Measurements from ENCODE around the gene MROH2B. TPM values are rescaled to one million over a fixed set of nuclear protein-coding genes. Genes with fewer than 3 reads are reported as not detected.

MROH2B gene
- total RNA-seq, 1 donor from 2014 or later, result not detected

DNA sequence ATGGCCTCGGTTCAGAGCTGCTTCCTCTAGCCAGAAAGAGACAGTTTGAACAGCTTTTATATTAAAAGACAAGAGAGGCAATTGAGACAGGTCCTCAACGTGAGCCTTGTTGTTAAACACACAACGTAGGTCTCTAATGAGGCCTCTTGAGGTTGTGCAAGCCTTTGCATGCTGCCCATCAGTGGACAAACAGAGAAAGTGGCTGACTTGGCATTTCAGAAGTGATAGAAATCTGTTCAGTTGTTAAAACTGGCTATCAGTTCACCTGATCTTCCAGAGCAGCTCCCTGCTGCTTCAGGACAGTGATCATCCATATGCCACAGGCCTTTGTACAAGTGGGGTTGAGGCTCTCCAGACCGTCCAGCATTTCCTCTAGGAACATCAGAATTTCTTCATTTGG is 58.8 kb downstream of the MROH2B start:
- Histone ChIP-seq H3K36me3 (no peaks in the 10 kb centered on the region), H4K20me1 (ENCODE audit: low read depth) (no peaks in the 10 kb centered on the region), H3K27ac (no peak overlapping the region), H3K4me2 (no peak overlapping the region), H3K27me3 (no peaks in the 10 kb centered on the region), H3K9ac (no peak overlapping the region), H3F3A (ENCODE audit: low read depth) (no peaks in the 10 kb centered on the region), H3K79me2 (ENCODE audit: low read depth) (no peaks in the 10 kb centered on the region), H2AFZ (replicated peaks) (no peak overlapping the region), H3K4me1 (no peaks in the 10 kb centered on the region), H3K9me3 (ENCODE audit: low read depth) (no peaks in the 10 kb centered on the region), H3K4me3 (no peak overlapping the region)
- no peak overlapping the region for H3K27ac Mint-ChIP-seq
- no peaks in the 10 kb centered on the region for H3K4me1 Mint-ChIP-seq
- DNase-seq (ENCODE audit: low spot score), result no peak
- H3K9me3 Mint-ChIP-seq, result no peaks in the 10 kb centered on the region
- no peaks in the 10 kb centered on the region for H3K27me3 Mint-ChIP-seq (ENCODE audit: insufficient read depth, low read depth)
- H3K36me3 Mint-ChIP-seq, result no peaks in the 10 kb centered on the region
- no peak for TF ChIP-seq EZH2phosphoT487 (IDR thresholded peaks at IDR 0.05)
- TF ChIP-seq, protein P1, sequence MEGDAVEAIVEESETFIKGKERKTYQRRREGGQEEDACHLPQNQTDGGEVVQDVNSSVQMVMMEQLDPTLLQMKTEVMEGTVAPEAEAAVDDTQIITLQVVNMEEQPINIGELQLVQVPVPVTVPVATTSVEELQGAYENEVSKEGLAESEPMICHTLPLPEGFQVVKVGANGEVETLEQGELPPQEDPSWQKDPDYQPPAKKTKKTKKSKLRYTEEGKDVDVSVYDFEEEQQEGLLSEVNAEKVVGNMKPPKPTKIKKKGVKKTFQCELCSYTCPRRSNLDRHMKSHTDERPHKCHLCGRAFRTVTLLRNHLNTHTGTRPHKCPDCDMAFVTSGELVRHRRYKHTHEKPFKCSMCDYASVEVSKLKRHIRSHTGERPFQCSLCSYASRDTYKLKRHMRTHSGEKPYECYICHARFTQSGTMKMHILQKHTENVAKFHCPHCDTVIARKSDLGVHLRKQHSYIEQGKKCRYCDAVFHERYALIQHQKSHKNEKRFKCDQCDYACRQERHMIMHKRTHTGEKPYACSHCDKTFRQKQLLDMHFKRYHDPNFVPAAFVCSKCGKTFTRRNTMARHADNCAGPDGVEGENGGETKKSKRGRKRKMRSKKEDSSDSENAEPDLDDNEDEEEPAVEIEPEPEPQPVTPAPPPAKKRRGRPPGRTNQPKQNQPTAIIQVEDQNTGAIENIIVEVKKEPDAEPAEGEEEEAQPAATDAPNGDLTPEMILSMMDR (IDR thresholded peaks at IDR 0.05), result no peak
- TF ChIP-seq EZH2 (IDR thresholded peaks at IDR 0.05), result no peak
- H3K4me3 Mint-ChIP-seq, result no peak overlapping the region

DNA sequence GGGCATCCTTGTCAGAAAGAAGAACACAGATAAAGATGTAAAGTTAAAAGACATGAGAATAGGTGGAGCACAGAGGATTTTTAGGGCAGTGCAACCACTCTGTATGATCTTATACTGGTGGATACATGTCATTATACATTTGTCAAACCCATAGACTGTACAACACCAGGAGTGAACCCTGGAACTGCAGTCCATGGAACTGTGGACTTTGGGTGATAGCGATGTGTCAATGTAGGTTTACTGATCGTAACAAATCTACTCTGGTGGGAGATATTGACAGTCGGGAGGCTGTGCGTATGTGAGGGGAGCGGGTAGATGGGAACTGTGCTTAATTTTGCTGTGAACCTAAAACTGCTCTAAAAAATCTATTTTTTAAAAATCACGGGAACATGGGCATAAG is 60.6 kb downstream of the MROH2B start:
- H3K36me3 ChIP-seq, result no peaks in the 10 kb centered on the region
- H3K4me3 ChIP-seq, result no peak overlapping the region
- no peaks in the 10 kb centered on the region for H3K27me3 ChIP-seq
- no peaks in the 10 kb centered on the region for H3K9me3 ChIP-seq (ENCODE audit: low read depth)
- H3K27ac ChIP-seq, result no peak overlapping the region
- no peaks in the 10 kb centered on the region for H3K27me3 Mint-ChIP-seq (ENCODE audit: insufficient read depth, low read depth)
- no peaks in the 10 kb centered on the region for H3K4me1 Mint-ChIP-seq
- H3K4me3 Mint-ChIP-seq, result no peak overlapping the region
- no peak overlapping the region for H3K4me2 ChIP-seq
- H3K27ac Mint-ChIP-seq, result no peak overlapping the region
- H3K4me1 ChIP-seq, result no peaks in the 10 kb centered on the region
- no peaks in the 10 kb centered on the region for H3K79me2 ChIP-seq (ENCODE audit: low read depth)
- H2AFZ ChIP-seq (replicated peaks), result no peak overlapping the region
- TF ChIP-seq EZH2phosphoT487 (IDR thresholded peaks at IDR 0.05) (no peak), EZH2 (IDR thresholded peaks at IDR 0.05) (no peak)
- TF ChIP-seq, protein P1 (IDR thresholded peaks at IDR 0.05), result no peak
- H3F3A ChIP-seq (ENCODE audit: low read depth), result no peaks in the 10 kb centered on the region
- no peaks in the 10 kb centered on the region for H3K36me3 Mint-ChIP-seq
- H3K9me3 Mint-ChIP-seq, result no peaks in the 10 kb centered on the region
- H3K9ac ChIP-seq, result no peak overlapping the region
- no peak for DNase-seq (ENCODE audit: low spot score)
- H4K20me1 ChIP-seq (ENCODE audit: low read depth), result no peaks in the 10 kb centered on the region

DNA sequence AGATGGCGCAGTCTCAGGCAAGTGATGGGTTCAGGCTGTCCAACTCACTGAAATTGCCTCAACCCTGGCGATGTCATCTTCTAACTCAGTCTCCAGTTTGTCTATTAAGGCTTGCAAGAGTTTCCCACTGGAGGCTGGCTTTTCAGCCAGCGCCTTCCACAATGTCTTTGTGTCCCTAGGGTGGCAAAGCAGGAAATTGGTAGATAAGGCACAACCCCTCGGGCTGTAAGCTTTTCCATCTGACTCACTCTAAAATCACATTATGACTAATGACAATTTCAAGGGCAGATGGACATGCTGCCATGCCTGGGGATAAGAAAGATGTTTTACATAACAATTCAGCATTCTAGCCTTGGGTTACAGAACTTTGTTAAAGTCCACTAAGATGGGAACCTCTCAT is 61.9 kb downstream of the MROH2B start:
- no peak overlapping the region for H3K27ac Mint-ChIP-seq

More for the DNA sequence above, 61.9 kb downstream of the MROH2B start:
- no peak overlapping the region for H3K9ac ChIP-seq
- no peaks in the 10 kb centered on the region for H3K9me3 Mint-ChIP-seq
- no peak overlapping the region for H3K4me3 ChIP-seq
- no peaks in the 10 kb centered on the region for H4K20me1 ChIP-seq (ENCODE audit: low read depth)
- H3K36me3 ChIP-seq, result no peaks in the 10 kb centered on the region
- no peaks in the 10 kb centered on the region for H3K27me3 Mint-ChIP-seq (ENCODE audit: insufficient read depth, low read depth)
- H3K4me1 ChIP-seq, result no peaks in the 10 kb centered on the region
- no peak for DNase-seq (ENCODE audit: low spot score)
- no peaks in the 10 kb centered on the region for H3F3A ChIP-seq (ENCODE audit: low read depth)
- no peaks in the 10 kb centered on the region for H3K9me3 ChIP-seq (ENCODE audit: low read depth)
- H3K4me1 Mint-ChIP-seq, result no peaks in the 10 kb centered on the region
- no peak overlapping the region for H2AFZ ChIP-seq (replicated peaks)
- TF ChIP-seq, protein P1 (IDR thresholded peaks at IDR 0.05), result no peak
- no peak for TF ChIP-seq EZH2phosphoT487 (IDR thresholded peaks at IDR 0.05)
- TF ChIP-seq EZH2 (IDR thresholded peaks at IDR 0.05), result no peak
- H3K4me3 Mint-ChIP-seq, result no peak overlapping the region
- H3K79me2 ChIP-seq (ENCODE audit: low read depth), result no peaks in the 10 kb centered on the region
- H3K27me3 ChIP-seq, result no peaks in the 10 kb centered on the region
- H3K36me3 Mint-ChIP-seq, result no peaks in the 10 kb centered on the region
- H3K27ac ChIP-seq, result no peak overlapping the region
- no peak overlapping the region for H3K4me2 ChIP-seq

Measured in neural progenitor cell (in vitro differentiated cells).